HG03066 (cell line): Measurements from ENCODE around the gene FBXL7.

ENCODE experiments used
- ATAC-seq: cut with Tn5 transposase; IDR thresholded peaks from one replicate; pipeline ENCODE4 v1.9.1; 2021; ENCODE audit warnings: low read depth; ENCODE audit not compliant: unreplicated experiment

The FBXL7 gene

GRCh38 chr5:15499528-15500324 is at the start of gene FBXL7:
Gene FBXL7, plus strand, starts transcription at chr5:15500180.
- ATAC-seq = no peak

GRCh38 chr5:15450473-15450872 is 49.5 kb upstream of the FBXL7 start:
- ATAC-seq = no peak

- no peak for ATAC-seq
Observed at GRCh38 chr5:15450949-15451348, 49.0 kb upstream of the FBXL7 start.

- no peak for ATAC-seq
Observed at GRCh38 chr5:15452030-15452429, 48.0 kb upstream of the FBXL7 start.

GRCh38 chr5:15452781-15453180 is 47.2 kb upstream of the FBXL7 start:
- ATAC-seq = no peak

- no peak for ATAC-seq
Observed at GRCh38 chr5:15459200-15459599, 40.8 kb upstream of the FBXL7 start.

GRCh38 chr5:15463231-15463980 is 36.6 kb upstream of the FBXL7 start:
- no peak for ATAC-seq

GRCh38 chr5:15472116-15472515 is 27.9 kb upstream of the FBXL7 start:
- no peak for ATAC-seq

- no peak for ATAC-seq
Observed at GRCh38 chr5:15474143-15474719, 25.7 kb upstream of the FBXL7 start.

GRCh38 chr5:15475367-15475766 is 24.6 kb upstream of the FBXL7 start:
- ATAC-seq = no peak

GRCh38 chr5:15476977-15477376 is 23.0 kb upstream of the FBXL7 start:
- ATAC-seq = no peak

GRCh38 chr5:15480436-15480835 is 19.5 kb upstream of the FBXL7 start:
- no peak for ATAC-seq

GRCh38 chr5:15483351-15484097 is 16.5 kb upstream of the FBXL7 start:
- ATAC-seq = no peak

GRCh38 chr5:15487228-15487627 is 12.8 kb upstream of the FBXL7 start:
- ATAC-seq = no peak

GRCh38 chr5:15489571-15490235 is 10.3 kb upstream of the FBXL7 start:
- ATAC-seq = no peak

- ATAC-seq = no peak
Observed at GRCh38 chr5:15492545-15492944, 7.4 kb upstream of the FBXL7 start.

GRCh38 chr5:15493501-15493900 is 6.5 kb upstream of the FBXL7 start:
- no peak for ATAC-seq

- no peak for ATAC-seq
Observed at GRCh38 chr5:15495026-15495425, 5.0 kb upstream of the FBXL7 start.

- ATAC-seq = no peak
Observed at GRCh38 chr5:15496886-15497285, 3.1 kb upstream of the FBXL7 start.

GRCh38 chr5:15500325-15501001 is 483 bp downstream of the FBXL7 start:
- ATAC-seq = no peak
